OCI-LY1 (cell line): Measurements from ENCODE around the gene IGF1R.

ENCODE experiments used
- EZH2 ChIP-seq: fragments of 200-600 bp; sonication (generic), shearing (Covaris generic); IDR thresholded peaks from 2 replicates; pipeline ENCODE4 v1.8.0; 2017; ENCODE audit warnings: borderline replicate concordance, mixed run types, mild to moderate bottlenecking, antibody characterized with exemption, low read length, moderate library complexity, mixed read lengths
- TF ChIP-seq, protein P1 (sequence below): fragments of 200-600 bp; sonication (generic), shearing (Covaris generic); IDR thresholded peaks from 2 replicates; pipeline ENCODE4 v1.5.1; 2017; ENCODE audit warnings: mild to moderate bottlenecking, antibody characterized with exemption, low read length, moderate library complexity, mixed read lengths

DNA sequence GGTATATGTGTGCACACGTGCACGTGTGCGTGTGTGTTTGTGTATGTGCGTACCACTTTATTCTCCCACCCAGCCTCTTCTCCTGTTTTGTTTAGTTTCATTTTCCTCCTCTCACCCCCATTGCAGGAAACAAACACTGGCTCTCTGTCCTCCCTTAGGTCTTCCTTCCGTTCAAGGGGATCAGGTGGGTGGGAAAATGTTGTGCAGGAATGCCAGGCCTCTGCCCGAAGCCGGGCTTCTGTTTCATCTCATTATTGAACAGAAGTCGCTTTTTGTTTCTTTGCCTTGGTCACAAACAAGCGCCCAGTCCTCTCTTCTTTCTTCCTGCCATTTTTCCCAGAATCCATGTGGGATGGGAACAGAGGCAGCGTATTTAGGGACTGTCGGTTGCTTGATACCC is 69.6 kb downstream of the IGF1R start:
- TF ChIP-seq, protein P1, sequence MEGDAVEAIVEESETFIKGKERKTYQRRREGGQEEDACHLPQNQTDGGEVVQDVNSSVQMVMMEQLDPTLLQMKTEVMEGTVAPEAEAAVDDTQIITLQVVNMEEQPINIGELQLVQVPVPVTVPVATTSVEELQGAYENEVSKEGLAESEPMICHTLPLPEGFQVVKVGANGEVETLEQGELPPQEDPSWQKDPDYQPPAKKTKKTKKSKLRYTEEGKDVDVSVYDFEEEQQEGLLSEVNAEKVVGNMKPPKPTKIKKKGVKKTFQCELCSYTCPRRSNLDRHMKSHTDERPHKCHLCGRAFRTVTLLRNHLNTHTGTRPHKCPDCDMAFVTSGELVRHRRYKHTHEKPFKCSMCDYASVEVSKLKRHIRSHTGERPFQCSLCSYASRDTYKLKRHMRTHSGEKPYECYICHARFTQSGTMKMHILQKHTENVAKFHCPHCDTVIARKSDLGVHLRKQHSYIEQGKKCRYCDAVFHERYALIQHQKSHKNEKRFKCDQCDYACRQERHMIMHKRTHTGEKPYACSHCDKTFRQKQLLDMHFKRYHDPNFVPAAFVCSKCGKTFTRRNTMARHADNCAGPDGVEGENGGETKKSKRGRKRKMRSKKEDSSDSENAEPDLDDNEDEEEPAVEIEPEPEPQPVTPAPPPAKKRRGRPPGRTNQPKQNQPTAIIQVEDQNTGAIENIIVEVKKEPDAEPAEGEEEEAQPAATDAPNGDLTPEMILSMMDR = no peak
- no peak for TF ChIP-seq EZH2
